ENCODE results near the gene ADAP2.

ADAP2 gene

GRCh38 chr17:30996486-30996885 is 74.7 kb downstream of the ADAP2 start:
- no peak for TF ChIP-seq CTCF (IDR thresholded peaks at IDR 0.05)
- TF ChIP-seq ZFX (IDR thresholded peaks at IDR 0.05; ENCODE audit: borderline replicate concordance) = no peak
- H3K27ac ChIP-seq = no peak overlapping the region

GRCh38 chr17:30997270-30997669 is 75.5 kb downstream of the ADAP2 start:
- TF ChIP-seq CTCF (IDR thresholded peaks at IDR 0.05) = no peak
- TF ChIP-seq ZFX (IDR thresholded peaks at IDR 0.05; ENCODE audit: borderline replicate concordance) = no peak
- H3K27ac ChIP-seq = no peak overlapping the region

GRCh38 chr17:30997842-30998241 is 76.1 kb downstream of the ADAP2 start:
- TF ChIP-seq ZFX (IDR thresholded peaks at IDR 0.05; ENCODE audit: borderline replicate concordance) (no peak), CTCF (IDR thresholded peaks at IDR 0.05) (no peak)
- no peak overlapping the region for H3K27ac ChIP-seq

- no peak overlapping the region for H3K27ac ChIP-seq
- TF ChIP-seq CTCF (IDR thresholded peaks at IDR 0.05) (no peak), ZFX (IDR thresholded peaks at IDR 0.05; ENCODE audit: borderline replicate concordance) (no peak)
Measured at GRCh38 chr17:31002047-31002446, 80.3 kb downstream of the ADAP2 start.

- no peak overlapping the region for H3K27ac ChIP-seq
- TF ChIP-seq ZFX (IDR thresholded peaks at IDR 0.05; ENCODE audit: borderline replicate concordance) = no peak
- no peak for TF ChIP-seq CTCF (IDR thresholded peaks at IDR 0.05)
Measured at GRCh38 chr17:31003225-31003866, 81.6 kb downstream of the ADAP2 start.

GRCh38 chr17:31004160-31004559 is 82.4 kb downstream of the ADAP2 start:
- TF ChIP-seq ZFX (IDR thresholded peaks at IDR 0.05; ENCODE audit: borderline replicate concordance) (no peak), CTCF (IDR thresholded peaks at IDR 0.05) (no peak)
- H3K27ac ChIP-seq = no peak overlapping the region

GRCh38 chr17:31007695-31008373 is 86.1 kb downstream of the ADAP2 start:
- peak overlapping the region; percentile 78 for H3K27ac ChIP-seq
- no peak for TF ChIP-seq ZFX (IDR thresholded peaks at IDR 0.05; ENCODE audit: borderline replicate concordance)
- TF ChIP-seq CTCF (IDR thresholded peaks at IDR 0.05) = no peak

Data from 22Rv1 (cell line).